H1 (cell line): ENCODE results near the gene DYRK2. TPM values are rescaled to one million over a fixed set of nuclear protein-coding genes. Genes with fewer than 3 reads are reported as not detected.

ENCODE experiments used
- CTCF ChIA-PET: fragments of 300-600 bp; sonication (Branson Sonifier 250); formaldehyde crosslinking; loops from one replicate; lab custom pipeline; 2021; ENCODE audit not compliant: partially characterized antibody; lab: Charles Lee
- POLR2A ChIA-PET: fragments of 300-600 bp; sonication (Branson Sonifier 250); formaldehyde crosslinking; loops from one replicate; lab custom pipeline; 2021; ENCODE audit warnings: inconsistent platforms; ENCODE audit not compliant: partially characterized antibody; lab: Charles Lee
- DNase-seq, 2 experiments: peaks; one replicate each; pipeline versions ENCODE4 v3.0.0 to v3.0.0-alpha.2; 2010 to 2022; ENCODE audit warnings: low spot score in 2 of 2, low read depth in 1 of 2, mixed read lengths in 1 of 2
- FAIRE-seq: peaks from 2 replicates; lab custom pipeline; 2011; peaks lifted over from hg19 to GRCh38; lab: Jason Lieb, UNC
- H2AFZ ChIP-seq: 2 replicates; pipeline ENCODE4 v1.8.1; 2012; ENCODE audit warnings: low read length, inconsistent platforms
- H2AK5ac ChIP-seq: 2 replicates; pipeline ENCODE4 v1.6.1; 2013; ENCODE audit warnings: low read depth, low read length
- H2BK120ac ChIP-seq: replicated peaks from 2 replicates; pipeline ENCODE3; 2013; ENCODE audit warnings: low read depth, low read length, inconsistent platforms
- H2BK12ac ChIP-seq: 2 replicates; pipeline ENCODE4 v1.6.1; 2013; ENCODE audit warnings: low read depth, low read length
- H2BK15ac ChIP-seq: 2 replicates; pipeline ENCODE4 v1.6.1; 2013; ENCODE audit warnings: low read length
- H2BK20ac ChIP-seq: 2 replicates; pipeline ENCODE4 v1.6.1; 2013; ENCODE audit warnings: low read length
- H2BK5ac ChIP-seq: 2 replicates; pipeline ENCODE4 v1.6.1; 2013; ENCODE audit warnings: low read depth, low read length
- H3K14ac ChIP-seq: 2 replicates; pipeline ENCODE4 v1.6.1; 2013; ENCODE audit warnings: inconsistent platforms; ENCODE audit not compliant: insufficient read length
- H3K18ac ChIP-seq: 2 replicates; pipeline ENCODE4 v1.6.1; 2013; ENCODE audit warnings: low read length; ENCODE audit errors: extremely low read depth
- H3K23ac ChIP-seq: 2 replicates; pipeline ENCODE4 v1.6.1; 2013; ENCODE audit warnings: inconsistent platforms; ENCODE audit not compliant: insufficient read length
- H3K23me2 ChIP-seq: 2 replicates; pipeline ENCODE4 v1.6.1; 2013; ENCODE audit warnings: low read depth, low read length
- H3K27ac ChIP-seq: 2 replicates; pipeline ENCODE4 v1.6.1; 2011; ENCODE audit warnings: low read depth, low read length, inconsistent platforms
- H3K27me3 ChIP-seq, 4 experiments: replicated peaks in 1 of 4; 1 replicate in 1 of 4; 2 replicates in 3 of 4; pipeline versions ENCODE4 v1.6.1 to v1.8.1; 2011 to 2013; ENCODE audit warnings: low read length in 3 of 4, mild to moderate bottlenecking in 3 of 4, inconsistent platforms in 2 of 4, mixed read lengths in 2 of 4, moderate library complexity in 1 of 4; ENCODE audit not compliant: control insufficient read depth in 3 of 4, insufficient read depth in 3 of 4; ENCODE audit errors: extremely low read depth in 1 of 4
- H3K36me3 ChIP-seq, 4 experiments: 2 replicates each; pipeline versions ENCODE4 v1.6.1 to v1.8.1; 2011 to 2013; ENCODE audit warnings: mild to moderate bottlenecking in 4 of 4, low read length in 3 of 4, moderate library complexity in 2 of 4, control low read depth in 1 of 4, inconsistent platforms in 1 of 4; ENCODE audit not compliant: insufficient read depth in 4 of 4, control insufficient read depth in 2 of 4
- H3K4ac ChIP-seq: replicated peaks from 2 replicates; pipeline ENCODE3; 2013; ENCODE audit warnings: low read length, low read depth, mixed read lengths, inconsistent platforms; ENCODE audit not compliant: insufficient read length
- H3K4me1 ChIP-seq, 4 experiments: replicated peaks in 1 of 4; 1 replicate in 1 of 4; 2 replicates in 3 of 4; pipeline versions ENCODE4 v1.6.1 to v1.8.1; 2011 to 2013; ENCODE audit warnings: low read length in 3 of 4, inconsistent platforms in 2 of 4, mixed read lengths in 1 of 4; ENCODE audit not compliant: insufficient read depth in 4 of 4, control insufficient read depth in 3 of 4
- H3K4me2 ChIP-seq, 2 experiments: 2 replicates each; pipeline versions ENCODE4 v1.6.1 to v1.8.1; 2011 to 2013; ENCODE audit warnings: low read depth in 2 of 2, low read length in 2 of 2, control low read depth in 1 of 2, inconsistent platforms in 1 of 2, mild to moderate bottlenecking in 1 of 2; ENCODE audit not compliant: insufficient read depth in 1 of 2
- H3K4me3 ChIP-seq, 4 experiments: fragments of 200-600, 300-600 bp in 1 of 4; sonication (generic), shearing (Covaris generic), sonication (Bioruptor Twin) in 1 of 4; 2 replicates each; pipeline versions ENCODE4 v1.5.1 to v1.8.1; 2011 to 2016; ENCODE audit warnings: low read length in 4 of 4, low read depth in 3 of 4, control low read depth in 2 of 4, inconsistent platforms in 2 of 4, mild to moderate bottlenecking in 2 of 4, mixed read lengths in 1 of 4, moderate library complexity in 1 of 4; ENCODE audit not compliant: insufficient read depth in 2 of 4; ENCODE audit errors: extremely low read depth in 1 of 4
- H3K56ac ChIP-seq: replicated peaks from 2 replicates; pipeline ENCODE3; 2013; ENCODE audit warnings: low read depth, mild to moderate bottlenecking, mixed read lengths, low read length, inconsistent platforms; ENCODE audit not compliant: insufficient read length
- H3K79me1 ChIP-seq: 2 replicates; pipeline ENCODE4 v1.6.1; 2013; ENCODE audit warnings: low read depth, low read length, control low read depth
- H3K79me2 ChIP-seq, 2 experiments: 2 replicates each; pipeline versions ENCODE4 v1.6.1 to v1.8.1; 2012 to 2013; ENCODE audit warnings: low read length in 2 of 2, mild to moderate bottlenecking in 2 of 2, inconsistent platforms in 1 of 2; ENCODE audit not compliant: insufficient read depth in 2 of 2, control insufficient read depth in 1 of 2
- H3K9ac ChIP-seq, 4 experiments: replicated peaks in 1 of 4; 1 replicate in 1 of 4; 2 replicates in 3 of 4; pipeline versions ENCODE4 v1.6.1 to v1.8.1; 2011 to 2013; ENCODE audit warnings: low read depth in 3 of 4, low read length in 3 of 4, control low read depth in 2 of 4, mild to moderate bottlenecking in 2 of 4, moderate library complexity in 2 of 4, inconsistent platforms in 1 of 4; ENCODE audit errors: extremely low read depth in 1 of 4
- H3K9me3 ChIP-seq, 2 experiments: 2 replicates each; pipeline versions ENCODE4 v1.6.1 to v1.8.1; 2012 to 2013; ENCODE audit warnings: mild to moderate bottlenecking in 2 of 2, moderate library complexity in 2 of 2, control low read depth in 1 of 2, inconsistent platforms in 1 of 2, low read depth in 1 of 2, low read length in 1 of 2, mixed read lengths in 1 of 2; ENCODE audit not compliant: insufficient read depth in 2 of 2
- H4K20me1 ChIP-seq, 2 experiments: replicated peaks in 1 of 2; 2 replicates each; pipeline versions ENCODE3 to v1.8.1; 2011 to 2013; ENCODE audit warnings: inconsistent platforms in 2 of 2, low read length in 2 of 2, mild to moderate bottlenecking in 1 of 2; ENCODE audit not compliant: insufficient read depth in 2 of 2, control insufficient read depth in 1 of 2
- H4K5ac ChIP-seq: 2 replicates; pipeline ENCODE4 v1.6.1; 2013; ENCODE audit warnings: low read length, low read depth, mixed read lengths, inconsistent platforms; ENCODE audit not compliant: insufficient read length
- H4K8ac ChIP-seq: 2 replicates; pipeline ENCODE4 v1.8.0; 2013; ENCODE audit warnings: mild to moderate bottlenecking, moderate library complexity, low read length, inconsistent platforms; ENCODE audit not compliant: insufficient read depth; ENCODE audit errors: extremely low read depth
- H4K91ac ChIP-seq: replicated peaks from 2 replicates; pipeline ENCODE3; 2013; ENCODE audit warnings: low read length, mixed read lengths, inconsistent platforms; ENCODE audit not compliant: insufficient read length
- EGR1 ChIP-seq: IDR thresholded peaks from 2 replicates; pipeline ENCODE4 v1.6.1; 2011; ENCODE audit warnings: low read depth, low read length, borderline replicate concordance
- GABPA ChIP-seq: IDR thresholded peaks from 2 replicates; pipeline ENCODE4 v1.6.1; 2011; ENCODE audit warnings: mild to moderate bottlenecking, low read length, moderate library complexity, borderline replicate concordance; ENCODE audit not compliant: insufficient read depth
- RAD21 ChIP-seq, 2 experiments: IDR thresholded peaks in 1 of 2; conservative IDR thresholded peaks in 1 of 2; 2 replicates each; pipeline ENCODE4 v1.6.1; 2011; ENCODE audit warnings: low read depth in 2 of 2, low read length in 2 of 2, improper control_type of control experiment in 1 of 2, inconsistent platforms in 1 of 2, mild to moderate bottlenecking in 1 of 2, moderate library complexity in 1 of 2
- TCF12 ChIP-seq: IDR thresholded peaks from 2 replicates; pipeline ENCODE4 v1.6.1; 2011; ENCODE audit warnings: low read depth, mild to moderate bottlenecking, low read length
- whole genome bisulfite sequencing, 2 experiments: shearing (Covaris generic) in 1 of 2; methylation state at CpG; one replicate each; pipeline versions ENCODE4 v1.1.6 to v1.1.7; 2013 to 2015; ENCODE audit warnings: low lambda C conversion rate in 2 of 2, mixed read lengths in 2 of 2, inconsistent platforms in 1 of 2, low coverage in 1 of 2, missing lambda C conversion rate in 1 of 2; ENCODE audit not compliant: insufficient replicate concordance in 2 of 2, insufficient coverage in 1 of 2, insufficient read length in 1 of 2; ENCODE audit errors: extremely low coverage in 1 of 2, missing lambda C conversion rate in 1 of 2; 5-methylcytosine and 5-hydroxymethylcytosine counted together
- polyA plus RNA-seq, 7 experiments: library from polyadenylated mRNA; depleted of rRNA in 3 of 7; stranded (reverse) in 5 of 7; unstranded in 2 of 7; fragments of >200 nt in 5 of 7; fragments of 200-250 nt in 2 of 7; gene quantifications; 1 replicate in 5 of 7; 2 replicates in 1 of 7; 4 replicates in 1 of 7; pipeline versions ENCODE4 v1.2.1 to v1.2.3, GENCODE V29; 2011 to 2013; ENCODE audit warnings: missing spikeins in 2 of 7, mixed read lengths in 2 of 7
- total RNA-seq: library from RNA; stranded (reverse); fragmentation: NEBNext Ultra II Directional; extraction: Animal tissue kit (Norgen Biotek cat#: 25700); gene quantifications from 2 replicates; pipeline ENCODE4 v1.2.1, GENCODE V29; 2021

DYRK2 gene
- total and polyA plus RNA-seq, 2 of the 8 experiments (the other 6 are each of a cell fraction or from before 2014, with no cell fraction given) = 11.2 to 31.6 TPM

DNA sequence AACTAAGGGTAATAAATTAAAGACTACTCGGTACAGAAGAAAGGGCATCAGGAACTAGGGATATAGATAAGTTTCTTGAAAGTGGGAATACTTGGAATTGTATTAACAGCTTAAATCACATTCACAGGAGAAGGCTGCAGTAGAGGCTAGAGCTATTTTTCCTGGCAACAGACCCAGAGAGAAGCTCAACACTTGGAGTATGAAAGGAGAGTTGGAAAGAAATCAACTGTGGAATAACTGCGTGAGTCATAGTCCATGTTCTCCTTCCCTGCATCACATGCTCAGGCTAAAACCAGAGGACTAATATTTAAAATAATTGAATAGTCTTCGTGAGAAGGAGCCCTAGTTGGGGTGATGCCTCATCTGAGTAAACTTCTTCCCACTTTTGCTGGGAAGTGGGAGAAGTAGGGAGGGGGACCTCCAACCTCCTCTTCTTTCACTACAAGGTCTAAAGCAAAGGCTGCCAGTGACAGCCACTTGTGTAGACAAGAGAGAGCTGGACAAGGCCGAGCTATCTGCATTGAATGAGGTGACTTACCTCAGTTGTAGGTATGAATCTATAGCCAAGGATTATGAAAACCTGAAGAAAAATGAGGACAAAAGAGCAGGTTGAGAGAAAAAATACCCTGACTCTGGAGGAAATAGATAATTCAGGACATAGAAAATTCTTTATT, 32.7 kb downstream of the DYRK2 start:
- no peak overlapping the region for H3K56ac ChIP-seq
- H3K9ac ChIP-seq = no peak overlapping the region
- no peaks in the 10 kb centered on the region for H3K27me3 ChIP-seq
- no peaks in the 10 kb centered on the region for H3K79me2 ChIP-seq
- FAIRE-seq (no peak), DNase-seq (no peak)
- H3K18ac ChIP-seq = no peak overlapping the region
- WGBS, 2 experiments = 86% methylated on average over 4 of the region's 4 CpGs; no CpG with 5 or more reads in 1 of the 2 experiments
- no peak overlapping the region for H2BK15ac ChIP-seq
- H3K4me3 ChIP-seq = no peak overlapping the region
- H2AFZ ChIP-seq = no peak overlapping the region
- H2BK20ac ChIP-seq = no peak overlapping the region
- no peak overlapping the region for H3K4me2 ChIP-seq
- H2BK5ac ChIP-seq = no peak overlapping the region
- no peak overlapping the region for H2BK120ac ChIP-seq
- no peak overlapping the region for H3K27ac ChIP-seq
- H3K4ac ChIP-seq = no peak overlapping the region
- no peak overlapping the region for H4K8ac ChIP-seq
- no peak overlapping the region for H2BK12ac ChIP-seq
- no peak overlapping the region for H3K14ac ChIP-seq
- H3K79me1 ChIP-seq = no peaks in the 10 kb centered on the region
- CTCF ChIA-PET = no interaction called here
- no peak overlapping the region for H3K23ac ChIP-seq
- no peaks in the 10 kb centered on the region for H4K20me1 ChIP-seq
- no peak overlapping the region for H4K91ac ChIP-seq
- no peaks in the 10 kb centered on the region for H3K23me2 ChIP-seq
- POLR2A ChIA-PET = no interaction called here
- no peak overlapping the region for H2AK5ac ChIP-seq
- no peaks in the 10 kb centered on the region for H3K9me3 ChIP-seq
- H3K36me3 ChIP-seq = no peaks in the 10 kb centered on the region
- H3K4me1 ChIP-seq = peaks cover 0 to 5% (median 0%) of the 10 kb centered on the region in 4 experiments; a peak in 1 of 7 replicates
- H4K5ac ChIP-seq = no peak overlapping the region
- no peak for TF ChIP-seq GABPA
- no peak for TF ChIP-seq EGR1
- TF ChIP-seq RAD21 (IDR thresholded peaks at IDR 0.05 in 1 of 2, conservative IDR thresholded peaks at IDR 0.05 in 1 of 2; ENCODE audit: low read depth in 2 of 2, low read length in 2 of 2) = no peak
- no peak for TF ChIP-seq TCF12
